Loucy (cell line): ENCODE results near the gene GRM3.

ENCODE experiments used
- H2AFZ ChIP-seq: fragments of 200-600 bp; sonication (generic); 2 replicates; pipeline ENCODE4 v1.6.0; 2016; ENCODE audit warnings: antibody characterized with exemption, mild to moderate bottlenecking, low read length, moderate library complexity
- H3F3A ChIP-seq: fragments of 200-600 bp; 2 replicates; pipeline ENCODE4 v1.6.0; 2016; ENCODE audit warnings: antibody characterized with exemption, low read depth, mild to moderate bottlenecking
- H3K27me3 ChIP-seq: fragments of 200-600 bp; sonication (generic); 2 replicates; pipeline ENCODE4 v1.6.1; 2014; ENCODE audit warnings: low read length, mild to moderate bottlenecking; ENCODE audit not compliant: insufficient read depth, poor library complexity, severe bottlenecking
- H3K36me3 ChIP-seq: fragments of 200-600 bp; sonication (generic); 2 replicates; pipeline ENCODE4 v1.6.1; 2016; ENCODE audit warnings: low read length; ENCODE audit not compliant: insufficient read depth
- H3K4me1 ChIP-seq: fragments of 200-600 bp; sonication (generic); 2 replicates; pipeline ENCODE4 v1.5.1; 2014; ENCODE audit warnings: low read length, mild to moderate bottlenecking; ENCODE audit not compliant: insufficient read depth, poor library complexity, severe bottlenecking
- H3K4me2 ChIP-seq: fragments of 200-600 bp; sonication (generic); 2 replicates; pipeline ENCODE4 v1.6.0; 2014; ENCODE audit warnings: antibody characterized with exemption, low read length, low read depth, mild to moderate bottlenecking; ENCODE audit not compliant: poor library complexity, severe bottlenecking
- H3K4me3 ChIP-seq: fragments of 200-600 bp; sonication (generic); 2 replicates; pipeline ENCODE4 v1.5.1; 2014; ENCODE audit warnings: low read length, mild to moderate bottlenecking, mixed read lengths; ENCODE audit not compliant: poor library complexity, severe bottlenecking
- H3K79me2 ChIP-seq: fragments of 200-600 bp; sonication (generic); 2 replicates; pipeline ENCODE4 v1.6.1; 2014; ENCODE audit warnings: low read length; ENCODE audit not compliant: insufficient read depth
- H3K9ac ChIP-seq: fragments of 200-600 bp; sonication (generic); 2 replicates; pipeline ENCODE4 v1.6.0; 2014; ENCODE audit warnings: mild to moderate bottlenecking, low read depth, low read length, moderate library complexity; ENCODE audit not compliant: poor library complexity, severe bottlenecking
- H3K9me2 ChIP-seq: fragments of 200-600 bp; sonication (generic); replicated peaks from 2 replicates; pipeline ENCODE4 v1.6.1; 2016; ENCODE audit warnings: low read depth, low read length, mixed read lengths
- H3K9me3 ChIP-seq: fragments of 200-600 bp; sonication (generic); 2 replicates; pipeline ENCODE4 v1.6.1; 2014; ENCODE audit warnings: mild to moderate bottlenecking, antibody characterized with exemption, low read length, low read depth; ENCODE audit not compliant: insufficient read depth
- H4K20me1 ChIP-seq: fragments of 200-600 bp; sonication (generic); 2 replicates; pipeline ENCODE4 v1.6.0; 2014; ENCODE audit warnings: antibody characterized with exemption, low read length, mild to moderate bottlenecking; ENCODE audit not compliant: insufficient read depth, poor library complexity, severe bottlenecking
- CTCF ChIP-seq: fragments of 200-600 bp; sonication (generic); conservative IDR thresholded peaks from 2 replicates; pipeline ENCODE4 v1.5.1; 2014; ENCODE audit warnings: mild to moderate bottlenecking, antibody characterized with exemption, low read length
- EZH2phosphoT487 ChIP-seq: fragments of 200-600 bp; IDR thresholded peaks from 2 replicates; pipeline ENCODE4 v1.6.1; 2018; ENCODE audit warnings: antibody characterized with exemption, mild to moderate bottlenecking, moderate library complexity, borderline replicate concordance

Gene GRM3

GRCh38 chr7:86788948-86789347 lies 145.2 kb downstream of the GRM3 start:
- H3K9me3 ChIP-seq: no peaks in the 10 kb centered on the region
- H3K79me2 ChIP-seq: no peaks in the 10 kb centered on the region
- H3K4me2 ChIP-seq: no peak overlapping the region
- no peaks in the 10 kb centered on the region for H3K4me1 ChIP-seq
- H3K27me3 ChIP-seq: no peaks in the 10 kb centered on the region
- H3F3A ChIP-seq: no peaks in the 10 kb centered on the region
- H2AFZ ChIP-seq: no peak overlapping the region
- TF ChIP-seq CTCF: no peak
- TF ChIP-seq EZH2phosphoT487: no peak
- no peaks in the 10 kb centered on the region for H3K9me2 ChIP-seq
- no peak overlapping the region for H3K9ac ChIP-seq
- no peak overlapping the region for H3K4me3 ChIP-seq
- no peaks in the 10 kb centered on the region for H4K20me1 ChIP-seq
- H3K36me3 ChIP-seq: no peaks in the 10 kb centered on the region

- H3K9ac ChIP-seq: no peak overlapping the region
- no peak overlapping the region for H3K4me3 ChIP-seq
- H3K4me2 ChIP-seq: no peak overlapping the region
- no peaks in the 10 kb centered on the region for H3K4me1 ChIP-seq
- TF ChIP-seq EZH2phosphoT487: no peak
- no peaks in the 10 kb centered on the region for H3K36me3 ChIP-seq
- H3F3A ChIP-seq: no peaks in the 10 kb centered on the region
- H3K9me3 ChIP-seq: no peaks in the 10 kb centered on the region
- H2AFZ ChIP-seq: no peak overlapping the region
- no peaks in the 10 kb centered on the region for H3K27me3 ChIP-seq
- no peaks in the 10 kb centered on the region for H3K79me2 ChIP-seq
- no peaks in the 10 kb centered on the region for H4K20me1 ChIP-seq
- no peaks in the 10 kb centered on the region for H3K9me2 ChIP-seq
Observed at GRCh38 chr7:86790383-86790782, 146.7 kb downstream of the GRM3 start.

GRCh38 chr7:86792260-86792659 lies 148.6 kb downstream of the GRM3 start:
- no peaks in the 10 kb centered on the region for H3K36me3 ChIP-seq
- no peaks in the 10 kb centered on the region for H3K27me3 ChIP-seq
- no peaks in the 10 kb centered on the region for H3K9me2 ChIP-seq
- no peaks in the 10 kb centered on the region for H4K20me1 ChIP-seq
- H3K4me1 ChIP-seq: no peaks in the 10 kb centered on the region
- no peak overlapping the region for H3K4me3 ChIP-seq
- no peaks in the 10 kb centered on the region for H3K79me2 ChIP-seq
- TF ChIP-seq EZH2phosphoT487 (no peak), CTCF (no peak)
- no peak overlapping the region for H3K9ac ChIP-seq
- H3K4me2 ChIP-seq: no peak overlapping the region
- H3K9me3 ChIP-seq: no peaks in the 10 kb centered on the region
- H2AFZ ChIP-seq: no peak overlapping the region
- no peaks in the 10 kb centered on the region for H3F3A ChIP-seq

GRCh38 chr7:86793136-86793535 lies 149.4 kb downstream of the GRM3 start:
- no peak overlapping the region for H3K9ac ChIP-seq
- no peaks in the 10 kb centered on the region for H3F3A ChIP-seq
- H3K9me3 ChIP-seq: no peaks in the 10 kb centered on the region
- no peak overlapping the region for H3K4me2 ChIP-seq
- no peaks in the 10 kb centered on the region for H3K9me2 ChIP-seq
- TF ChIP-seq EZH2phosphoT487 (no peak), CTCF (no peak)
- no peak overlapping the region for H3K4me3 ChIP-seq
- H2AFZ ChIP-seq: no peak overlapping the region
- no peaks in the 10 kb centered on the region for H3K4me1 ChIP-seq
- H3K27me3 ChIP-seq: no peaks in the 10 kb centered on the region
- no peaks in the 10 kb centered on the region for H3K79me2 ChIP-seq
- no peaks in the 10 kb centered on the region for H3K36me3 ChIP-seq
- H4K20me1 ChIP-seq: no peaks in the 10 kb centered on the region
